ENCODE measurements around the gene CCDC85C. TPM values are rescaled to one million over a fixed set of nuclear protein-coding genes. Genes with fewer than 3 reads are reported as not detected.

The CCDC85C gene
- total RNA-seq, 1 experiment from 2014 or later: 36.4 TPM

DNA sequence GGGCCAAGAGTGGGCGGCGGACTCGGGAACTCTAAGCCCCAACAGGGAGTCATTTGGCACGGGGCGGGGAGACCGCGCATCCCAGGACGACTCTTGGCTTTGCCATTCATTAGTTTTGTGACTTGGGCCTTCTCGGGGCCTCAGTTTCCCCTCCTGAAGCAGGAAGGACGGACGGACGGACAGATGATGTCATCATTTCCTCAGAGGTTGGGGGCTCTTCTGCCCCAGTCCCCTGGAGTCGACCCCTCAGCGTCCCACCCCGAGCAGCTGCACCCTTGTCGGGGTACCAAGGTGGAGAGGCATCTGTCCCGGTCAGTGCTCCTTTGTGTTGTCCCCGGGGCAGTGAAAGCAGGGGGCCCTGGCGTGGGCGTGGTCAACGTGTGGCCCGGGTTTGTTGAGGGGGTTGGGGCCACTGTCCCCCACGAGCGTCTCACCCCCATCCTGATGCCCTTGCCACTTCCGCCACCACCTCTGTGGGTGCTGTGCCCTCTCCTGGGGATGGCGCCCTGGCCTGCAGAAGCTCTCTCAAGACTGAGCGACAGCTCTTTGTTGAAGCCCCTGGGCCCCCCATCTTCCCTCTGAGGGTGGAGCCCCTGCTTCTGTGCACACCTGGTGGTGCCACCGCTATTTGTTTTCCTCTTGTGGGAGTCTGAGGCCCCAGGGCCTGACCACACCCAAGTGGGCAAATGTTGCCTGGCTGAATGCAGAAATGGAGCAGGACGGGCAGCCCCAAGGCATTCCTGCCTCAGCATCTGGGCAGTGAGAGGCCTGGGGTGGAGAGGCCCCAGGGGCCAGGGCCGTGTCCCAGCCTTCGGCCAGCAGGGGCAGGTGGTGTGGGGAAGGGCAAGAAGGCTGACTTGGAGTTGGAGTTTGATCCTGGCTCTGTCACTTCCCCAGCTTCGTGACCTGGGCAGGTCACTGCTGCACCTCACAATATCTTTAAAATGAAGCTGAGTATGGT, 41.8 kb upstream of the CCDC85C start:
- ATAC-seq: no peak
- peak overlapping the region; percentile 55 for H3K4me3 ChIP-seq (ENCODE audit: low read length)

DNA sequence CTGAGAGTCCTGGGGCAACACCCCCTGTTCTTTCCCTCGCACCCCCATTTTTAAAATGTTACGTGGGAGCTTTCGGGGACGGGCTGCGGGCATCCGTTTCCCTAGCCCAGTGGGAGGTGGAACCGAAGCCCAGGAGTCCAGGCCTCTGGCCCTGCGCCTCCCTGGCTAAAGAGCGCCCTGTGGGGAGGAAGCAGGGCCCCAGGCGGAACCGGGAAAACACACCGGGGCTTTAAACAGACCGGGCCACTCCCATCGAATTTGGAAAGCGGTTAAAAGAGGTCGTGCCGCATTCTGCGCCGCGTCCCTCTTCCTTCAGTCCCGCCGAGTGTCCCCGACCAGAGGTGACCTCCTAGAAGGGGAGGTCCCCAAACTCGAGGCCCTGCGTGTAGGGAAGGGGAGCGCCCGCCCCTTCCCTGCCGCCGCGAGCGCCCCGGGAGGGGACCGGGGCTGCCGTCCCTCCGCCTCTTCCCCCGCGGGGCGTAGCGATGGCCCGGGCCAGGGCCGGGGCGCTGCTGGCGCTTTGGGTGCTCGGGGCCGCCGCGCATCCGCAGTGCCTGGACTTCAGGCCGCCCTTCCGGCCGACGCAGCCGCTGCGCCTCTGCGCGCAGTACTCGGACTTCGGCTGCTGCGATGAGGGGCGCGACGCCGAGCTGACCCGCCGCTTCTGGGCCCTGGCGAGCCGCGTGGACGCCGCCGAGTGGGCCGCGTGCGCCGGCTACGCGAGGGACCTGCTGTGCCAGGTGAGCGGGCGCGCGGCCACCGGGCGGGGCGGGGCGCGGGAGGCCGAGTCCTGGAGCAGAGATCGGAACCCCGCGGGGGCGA, 40.9 kb upstream of the CCDC85C start, which contains the start of gene HHIPL1:
HHIPL1 (plus strand) TSS at position 407 of the 822 bp plus-strand sequence; CDS start at position 486, 79 bp downstream.
- no peaks in the 10 kb centered on the region for H3K36me3 ChIP-seq (ENCODE audit: low read depth, low read length)
- no peaks in the 10 kb centered on the region for H4K20me1 ChIP-seq (ENCODE audit: low read length)
- H3K4me3 ChIP-seq (ENCODE audit: low read length): peak within 1 kb of the TSS; percentile 55
- peak within 1 kb of the TSS; percentile 78 for H3K4me2 ChIP-seq (ENCODE audit: low read length)
- no peaks in the 10 kb centered on the region for H3K27me3 ChIP-seq (ENCODE audit: low read length)
- H3K9ac ChIP-seq (ENCODE audit: low read length): no peak within 1 kb of the TSS
- no peaks in the 10 kb centered on the region; the same call in 1 of the 2 replicates for H3K4me1 ChIP-seq (ENCODE audit: insufficient read depth, low read length)
- H3K27ac ChIP-seq (ENCODE audit: low read length): no peak within 1 kb of the TSS
- BruUV-seq (replicated peaks): no TSS peak
- TF ChIP-seq, protein P1, sequence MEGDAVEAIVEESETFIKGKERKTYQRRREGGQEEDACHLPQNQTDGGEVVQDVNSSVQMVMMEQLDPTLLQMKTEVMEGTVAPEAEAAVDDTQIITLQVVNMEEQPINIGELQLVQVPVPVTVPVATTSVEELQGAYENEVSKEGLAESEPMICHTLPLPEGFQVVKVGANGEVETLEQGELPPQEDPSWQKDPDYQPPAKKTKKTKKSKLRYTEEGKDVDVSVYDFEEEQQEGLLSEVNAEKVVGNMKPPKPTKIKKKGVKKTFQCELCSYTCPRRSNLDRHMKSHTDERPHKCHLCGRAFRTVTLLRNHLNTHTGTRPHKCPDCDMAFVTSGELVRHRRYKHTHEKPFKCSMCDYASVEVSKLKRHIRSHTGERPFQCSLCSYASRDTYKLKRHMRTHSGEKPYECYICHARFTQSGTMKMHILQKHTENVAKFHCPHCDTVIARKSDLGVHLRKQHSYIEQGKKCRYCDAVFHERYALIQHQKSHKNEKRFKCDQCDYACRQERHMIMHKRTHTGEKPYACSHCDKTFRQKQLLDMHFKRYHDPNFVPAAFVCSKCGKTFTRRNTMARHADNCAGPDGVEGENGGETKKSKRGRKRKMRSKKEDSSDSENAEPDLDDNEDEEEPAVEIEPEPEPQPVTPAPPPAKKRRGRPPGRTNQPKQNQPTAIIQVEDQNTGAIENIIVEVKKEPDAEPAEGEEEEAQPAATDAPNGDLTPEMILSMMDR (conservative IDR thresholded peaks at IDR 0.05; ENCODE audit: low read depth, low read length): no peak
- TF ChIP-seq EZH2phosphoT487 (IDR thresholded peaks at IDR 0.05; ENCODE audit: borderline replicate concordance, low read length): no peak
- TF ChIP-seq EZH2 (IDR thresholded peaks at IDR 0.05; ENCODE audit: low read length, unreplicated experiment): no peak
- peak; percentile 63 for ATAC-seq
- ChIA-PET CTCF (no interaction called here), POLR2A (ENCODE audit: unreplicated experiment) (no interaction called here)
- peak within 1 kb of the TSS; percentile 73 for H2AFZ ChIP-seq (ENCODE audit: low read length)
- DNase-seq: peak; percentile 10
- H3K9me2 ChIP-seq (replicated peaks; ENCODE audit: low read length): no peaks in the 10 kb centered on the region
- no peaks in the 10 kb centered on the region for H3K9me3 ChIP-seq (ENCODE audit: low read length)
- intact Hi-C loops (cut with micrococcal nuclease): no loop called here
- no peaks in the 10 kb centered on the region for H3F3A ChIP-seq (ENCODE audit: low read length, unreplicated experiment)
- no peaks in the 10 kb centered on the region for H3K79me2 ChIP-seq (ENCODE audit: low read length)

More for the DNA sequence above, 41.8 kb upstream of the CCDC85C start:
- POLR2A ChIA-PET (ENCODE audit: unreplicated experiment): no interaction called here
- Histone ChIP-seq H3K36me3 (ENCODE audit: low read depth, low read length) (no peaks in the 10 kb centered on the region), H3K4me2 (ENCODE audit: low read length) (peak overlapping the region; percentile 78), H3K79me2 (ENCODE audit: low read length) (no peaks in the 10 kb centered on the region), H3K9ac (ENCODE audit: low read length) (no peak overlapping the region), H3F3A (ENCODE audit: low read length, unreplicated experiment) (no peaks in the 10 kb centered on the region), H3K27me3 (ENCODE audit: low read length) (no peaks in the 10 kb centered on the region), H3K4me1 (ENCODE audit: insufficient read depth, low read length) (no peaks in the 10 kb centered on the region; the same call in 1 of the 2 replicates), H2AFZ (ENCODE audit: low read length) (peak overlapping the region; percentile 73; the same call in 1 of the 2 replicates), H3K9me2 (replicated peaks; ENCODE audit: low read length) (no peaks in the 10 kb centered on the region), H3K9me3 (ENCODE audit: low read length) (no peaks in the 10 kb centered on the region), H4K20me1 (ENCODE audit: low read length) (no peaks in the 10 kb centered on the region), H3K27ac (ENCODE audit: low read length) (no peak overlapping the region)
- BruUV-seq (replicated peaks): no TSS peak
- no peak for TF ChIP-seq EZH2phosphoT487 (IDR thresholded peaks at IDR 0.05; ENCODE audit: borderline replicate concordance, low read length)
- TF ChIP-seq EZH2 (IDR thresholded peaks at IDR 0.05; ENCODE audit: low read length, unreplicated experiment): no peak
- TF ChIP-seq, protein P1 (conservative IDR thresholded peaks at IDR 0.05; ENCODE audit: low read depth, low read length): no peak
- intact Hi-C loops (cut with micrococcal nuclease): no loop called here
- CTCF ChIA-PET: no interaction called here
- DNase-seq: no peak

All from PC-3 (cell line).